ENCODE measurements around the gene SEPTIN8. TPM values are rescaled to one million over a fixed set of nuclear protein-coding genes. Genes with fewer than 3 reads are reported as not detected.

The SEPTIN8 gene
- total and polyA plus RNA-seq, 2 donors (not counting 1 experiment from before 2014, with no cell fraction given), result 4.0 to 5.9 TPM

DNA sequence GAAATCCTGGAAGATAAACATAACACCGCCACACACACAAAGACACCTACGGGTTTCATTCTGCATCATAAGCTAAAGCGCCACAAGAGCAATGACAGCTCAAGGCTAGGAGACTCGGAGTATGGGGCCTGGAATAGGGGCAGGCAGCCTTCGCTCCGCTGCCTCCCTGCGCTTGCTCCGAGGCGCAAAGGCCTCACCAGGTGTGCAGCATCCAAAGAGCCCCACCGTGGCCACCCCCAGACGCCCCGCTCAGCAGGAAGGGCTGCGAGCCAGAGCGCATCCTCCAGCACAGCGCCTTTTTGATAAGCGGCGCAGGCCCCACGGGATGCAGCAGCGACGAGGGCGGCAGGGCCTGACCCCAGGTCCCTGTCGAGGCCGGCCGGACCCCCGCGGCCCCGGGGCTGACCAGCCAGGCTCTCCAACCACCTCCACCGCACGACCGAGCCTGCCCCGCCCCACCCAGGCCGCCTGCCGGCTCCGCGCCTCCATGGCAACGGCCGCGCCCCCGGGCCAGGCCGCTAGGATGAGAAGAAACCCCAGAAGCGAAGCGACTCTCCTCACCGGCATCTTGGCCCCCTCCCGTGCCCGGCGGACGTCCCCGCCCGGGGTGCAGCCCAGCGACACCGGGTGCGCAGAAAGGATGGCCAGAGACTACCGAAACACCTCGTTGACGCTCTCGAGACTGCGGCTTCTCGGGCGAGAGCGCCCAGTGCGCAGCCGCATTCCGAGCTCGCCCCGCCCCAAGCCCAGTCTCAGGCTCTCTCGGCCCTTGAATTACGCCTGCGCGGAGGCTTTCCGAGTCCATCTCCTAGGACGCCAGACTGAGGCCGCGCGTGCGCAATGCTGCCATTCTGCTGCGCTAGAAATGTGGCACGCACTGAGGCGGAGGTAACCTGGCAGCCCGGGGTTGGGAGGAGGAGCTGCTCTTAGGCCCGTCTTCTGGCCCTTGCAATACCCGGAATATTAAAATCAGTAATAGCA is 39.9 kb downstream of the SEPTIN8 start, which contains the start of gene KIF3A:
Gene KIF3A, minus strand, starts transcription at position 694 of the 981 bp plus-strand sequence. Its CDS starts 127 bp downstream, at position 567.
- TF ChIP-seq, protein P1, sequence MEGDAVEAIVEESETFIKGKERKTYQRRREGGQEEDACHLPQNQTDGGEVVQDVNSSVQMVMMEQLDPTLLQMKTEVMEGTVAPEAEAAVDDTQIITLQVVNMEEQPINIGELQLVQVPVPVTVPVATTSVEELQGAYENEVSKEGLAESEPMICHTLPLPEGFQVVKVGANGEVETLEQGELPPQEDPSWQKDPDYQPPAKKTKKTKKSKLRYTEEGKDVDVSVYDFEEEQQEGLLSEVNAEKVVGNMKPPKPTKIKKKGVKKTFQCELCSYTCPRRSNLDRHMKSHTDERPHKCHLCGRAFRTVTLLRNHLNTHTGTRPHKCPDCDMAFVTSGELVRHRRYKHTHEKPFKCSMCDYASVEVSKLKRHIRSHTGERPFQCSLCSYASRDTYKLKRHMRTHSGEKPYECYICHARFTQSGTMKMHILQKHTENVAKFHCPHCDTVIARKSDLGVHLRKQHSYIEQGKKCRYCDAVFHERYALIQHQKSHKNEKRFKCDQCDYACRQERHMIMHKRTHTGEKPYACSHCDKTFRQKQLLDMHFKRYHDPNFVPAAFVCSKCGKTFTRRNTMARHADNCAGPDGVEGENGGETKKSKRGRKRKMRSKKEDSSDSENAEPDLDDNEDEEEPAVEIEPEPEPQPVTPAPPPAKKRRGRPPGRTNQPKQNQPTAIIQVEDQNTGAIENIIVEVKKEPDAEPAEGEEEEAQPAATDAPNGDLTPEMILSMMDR (IDR thresholded peaks at IDR 0.05), result peak; percentile 9
- TF ChIP-seq EZH2 (IDR thresholded peaks at IDR 0.05; ENCODE audit: borderline replicate concordance, insufficient read depth, low read depth, low read length, poor library complexity, severe bottlenecking), result no peak
- CTCF ChIA-PET, result interaction anchor here (0.6 to 2.3 kb wide), 7 partner anchors 10 to 369 kb away, joined by 3 to 13 read pairs (median 3); partner anchors contain the start of genes CCNI2 and RAD50
- peak within 1 kb of the TSS; percentile 89 for H3K4me3 Mint-ChIP-seq
- intact Hi-C loops (cut with micrococcal nuclease), result loop anchor here (1.0 to 2.0 kb wide), 6 partner anchors 10 to 352 kb away; partner anchors contain the start of genes CCNI2, GDF9, RAD50 and UQCRQ
- peaks cover 22% of the 10 kb centered on the region for H3K4me1 Mint-ChIP-seq
- peak within 1 kb of the TSS; percentile 34 to 58 for H3K27ac ChIP-seq (ENCODE audit: low read length in 2 of 2)
- H3K4me1 ChIP-seq (ENCODE audit: control insufficient read depth in 2 of 2, insufficient read depth in 2 of 2, low read length in 2 of 2), result peaks cover 11 to 13% of the 10 kb centered on the region in 2 donors
- H3K9me3 ChIP-seq (ENCODE audit: control extremely low read depth in 1 of 3, control insufficient read depth in 2 of 3, insufficient read depth in 1 of 3, low read length in 2 of 3), result peaks cover under 1 to 4% (median 3%) of the 10 kb centered on the region in 3 donors
- peak; percentile 98 for DNase-seq
- peak; percentile 90 for ATAC-seq (ENCODE audit: low read depth)
- POLR2A ChIA-PET, result interaction anchor here (0.6 to 0.8 kb wide), 3 partner anchors 20 to 226 kb away, joined by 3 to 4 read pairs (median 3); no protein-coding TSS in a partner anchor
- H3K36me3 ChIP-seq (replicated peaks in 1 of 2; ENCODE audit: control extremely low read depth in 1 of 2, control insufficient read depth in 1 of 2, extremely low read depth in 1 of 2, insufficient read depth in 2 of 2, low read length in 1 of 2), result peaks cover 0 to 2% of the 10 kb centered on the region in 2 experiments
- H3K79me2 ChIP-seq (ENCODE audit: control insufficient read depth, insufficient read depth, low read length), result peaks cover 17% of the 10 kb centered on the region
- H4K20me1 ChIP-seq (ENCODE audit: control insufficient read depth, insufficient read depth, low read length, poor library complexity, severe bottlenecking), result no peaks in the 10 kb centered on the region
- H3K27me3 ChIP-seq (replicated peaks in 1 of 4; ENCODE audit: control extremely low read depth in 1 of 4, control insufficient read depth in 3 of 4, insufficient read depth in 4 of 4, low read length in 3 of 4), result peaks cover 0 to 3% (median 2%) of the 10 kb centered on the region in 4 experiments
- no peaks in the 10 kb centered on the region for H3K9me3 Mint-ChIP-seq (ENCODE audit: insufficient read depth)
- peak within 1 kb of the TSS; percentile 73 for H3K9ac ChIP-seq (ENCODE audit: low read length)
- peak within 1 kb of the TSS; percentile 97 for H2AFZ ChIP-seq (ENCODE audit: insufficient read depth, low read depth, low read length, poor library complexity, severe bottlenecking)
- peak within 1 kb of the TSS; percentile 57 to 80 (median 74) for H3K4me3 ChIP-seq (ENCODE audit: control extremely low read depth in 1 of 5, extremely low read depth in 1 of 5, insufficient read depth in 1 of 5, low read depth in 2 of 5, low read length in 4 of 5)
- WGBS (ENCODE audit: insufficient coverage), result 2% methylated on average over 78 of the region's 81 CpGs
- peak within 1 kb of the TSS; percentile 86 for H3K4me2 ChIP-seq (replicated peaks; ENCODE audit: low read depth, low read length, poor library complexity, severe bottlenecking)
- H3K27me3 Mint-ChIP-seq, result peaks cover 10% of the 10 kb centered on the region
- peak within 1 kb of the TSS; percentile 96 for H3K27ac Mint-ChIP-seq
